Thoracic aorta (tissue), 2 donors: Measurements from ENCODE around the gene RNF128. TPM values are rescaled to one million over a fixed set of nuclear protein-coding genes. Genes with fewer than 3 reads are reported as not detected.

Experiments used
- ATAC-seq: fragments of 150-250 bp; one replicate; pipeline ENCODE4 v1.8.0; 2017; ENCODE audit warnings: low read depth; ENCODE audit not compliant: insufficient number of reproducible peaks, low FRiP score
- DNase-seq: peaks from one replicate; pipeline ENCODE4 v3.0.0-alpha.2; 2020; ENCODE audit warnings: low spot score
- H3K27ac ChIP-seq, 2 donors: fragments of 200-600 bp; sonication (generic); 1 replicate in 1 of 2; 2 replicates in 1 of 2; pipeline ENCODE4 v1.5.1; 2016; ENCODE audit warnings: mild to moderate bottlenecking in 2 of 2, moderate library complexity in 2 of 2
- H3K27me3 ChIP-seq: fragments of 200-600 bp; sonication (generic); replicated peaks from 2 replicates; pipeline ENCODE4 v1.6.0; 2016; ENCODE audit warnings: mild to moderate bottlenecking; ENCODE audit not compliant: insufficient read depth
- H3K36me3 ChIP-seq: fragments of 200-600 bp; sonication (generic); one replicate; pipeline ENCODE4 v1.5.1; 2016
- H3K4me1 ChIP-seq, 2 donors: fragments of 200-600 bp; sonication (generic); 1 replicate in 1 of 2; 2 replicates in 1 of 2; pipeline versions ENCODE4 v1.5.1 to v1.6.0; 2016; ENCODE audit warnings: low read depth in 2 of 2, mild to moderate bottlenecking in 1 of 2; ENCODE audit not compliant: control insufficient read depth in 1 of 2
- H3K4me3 ChIP-seq: fragments of 200-600 bp; sonication (generic); 2 replicates; pipeline ENCODE4 v1.5.1; 2016; ENCODE audit warnings: mild to moderate bottlenecking
- H3K9me3 ChIP-seq: fragments of 200-600 bp; sonication (generic); 2 replicates; pipeline ENCODE4 v1.5.1; 2016
- CTCF ChIP-seq: fragments of 200-600 bp; sonication (generic); IDR thresholded peaks from one replicate; pipeline ENCODE4 v1.5.1; 2019; ENCODE audit warnings: antibody characterized with exemption
- total RNA-seq, 2 donors: library from RNA; depleted of rRNA; stranded (reverse); fragments of >200 nt; gene quantifications; one replicate each; pipeline versions ENCODE4 v1.1.0 to v1.2.3, GENCODE V29; 2016

RNF128 gene
- total RNA-seq, 2 donors from 2014 or later, result not detected

- Histone ChIP-seq H3K4me1 (no peaks in the 10 kb centered on the region), H3K27me3 (no peaks in the 10 kb centered on the region), H3K4me3 (no peak overlapping the region), H3K36me3 (no peaks in the 10 kb centered on the region), H3K27ac (no peak overlapping the region), H3K9me3 (no peaks in the 10 kb centered on the region)
- DNase-seq (no peak), ATAC-seq (no peak)
- no peak for TF ChIP-seq CTCF
These were observed 27.8 kb upstream of the RNF128 start for GRCh38 chrX:106698693-106699092.

DNA sequence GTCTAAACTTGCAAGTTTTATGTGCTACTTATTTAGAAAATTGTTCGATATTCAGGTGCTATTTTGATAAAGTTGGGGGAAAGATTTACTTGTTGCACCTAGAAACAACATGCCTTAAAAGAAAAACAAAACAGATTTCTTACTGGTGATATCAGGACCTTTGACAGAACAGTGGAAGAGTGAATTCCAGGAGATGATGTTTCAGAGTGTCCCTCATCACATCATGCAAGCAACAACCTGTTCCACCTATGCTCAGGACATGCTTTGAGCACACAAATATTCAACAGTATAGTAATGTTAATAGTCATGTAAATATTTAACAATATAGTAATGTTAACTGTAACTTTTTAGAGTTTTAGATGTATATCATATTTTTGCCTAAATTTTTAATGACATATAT, 23.9 kb upstream of the RNF128 start:
- Histone ChIP-seq H3K27me3 (no peaks in the 10 kb centered on the region), H3K4me1 (no peaks in the 10 kb centered on the region), H3K27ac (no peak overlapping the region), H3K36me3 (no peaks in the 10 kb centered on the region), H3K9me3 (no peaks in the 10 kb centered on the region), H3K4me3 (no peak overlapping the region)
- TF ChIP-seq CTCF, result no peak
- no peak for DNase-seq
- ATAC-seq, result no peak

GRCh38 chrX:106706466-106706865, 20.0 kb upstream of the RNF128 start:
- ATAC-seq (no peak), DNase-seq (no peak)
- no peaks in the 10 kb centered on the region for H3K36me3 ChIP-seq
- H3K4me3 ChIP-seq, result no peak overlapping the region
- peaks cover 0 to 5% of the 10 kb centered on the region in 2 donors for H3K4me1 ChIP-seq
- no peak overlapping the region for H3K27ac ChIP-seq
- TF ChIP-seq CTCF, result no peak
- no peaks in the 10 kb centered on the region for H3K9me3 ChIP-seq
- no peaks in the 10 kb centered on the region for H3K27me3 ChIP-seq

- no peak for DNase-seq
- no peak overlapping the region for H3K4me3 ChIP-seq
- TF ChIP-seq CTCF, result no peak
- no peaks in the 10 kb centered on the region for H3K27me3 ChIP-seq
- H3K9me3 ChIP-seq, result no peaks in the 10 kb centered on the region
- H3K36me3 ChIP-seq, result no peaks in the 10 kb centered on the region
- no peak overlapping the region for H3K27ac ChIP-seq
- no peak for ATAC-seq
- H3K4me1 ChIP-seq, result peaks cover 0 to 5% of the 10 kb centered on the region in 2 donors
These were observed 18.6 kb upstream of the RNF128 start for GRCh38 chrX:106707771-106708454.

GRCh38 chrX:106710771-106711170, 15.7 kb upstream of the RNF128 start:
- H3K4me3 ChIP-seq, result no peak overlapping the region
- H3K27ac ChIP-seq, result no peak overlapping the region
- no peak for DNase-seq
- H3K36me3 ChIP-seq, result no peaks in the 10 kb centered on the region
- H3K4me1 ChIP-seq, result peaks cover 0 to 5% of the 10 kb centered on the region in 2 donors
- ATAC-seq, result no peak
- no peaks in the 10 kb centered on the region for H3K27me3 ChIP-seq
- no peaks in the 10 kb centered on the region for H3K9me3 ChIP-seq
- TF ChIP-seq CTCF, result no peak
